Smooth muscle cell (in vitro differentiated cells): ENCODE measurements around the gene EXOC7. TPM values are rescaled to one million over a fixed set of nuclear protein-coding genes. Genes with fewer than 3 reads are reported as not detected.

Source experiments
- DNase-seq: peaks from one replicate; lab custom pipeline; 2025; ENCODE audit not compliant: unreplicated experiment; lab: John Stamatoyannopoulos, UW
- H2AFZ ChIP-seq: fragments of 200-600 bp; sonication (generic); 2 replicates; pipeline ENCODE4 v1.6.0; 2016; ENCODE audit warnings: antibody characterized with exemption, low read depth, mild to moderate bottlenecking
- H3F3A ChIP-seq: fragments of 200-600 bp; sonication (generic); 2 replicates; pipeline ENCODE4 v1.6.0; 2017; ENCODE audit warnings: antibody characterized with exemption, low read depth
- H3K27ac ChIP-seq: fragments of 200-600 bp; sonication (generic); 2 replicates; pipeline ENCODE4 v1.5.1; 2016; ENCODE audit warnings: low read depth, mild to moderate bottlenecking
- H3K27me3 ChIP-seq: fragments of 200-600 bp; sonication (generic); 2 replicates; pipeline ENCODE4 v1.6.1; 2016; ENCODE audit warnings: low read depth, mild to moderate bottlenecking
- H3K36me3 ChIP-seq: fragments of 200-600 bp; sonication (generic); 2 replicates; pipeline ENCODE4 v1.5.1; 2016; ENCODE audit warnings: low read depth
- H3K4me1 ChIP-seq: fragments of 200-600 bp; sonication (generic); 2 replicates; pipeline ENCODE4 v1.5.1; 2016; ENCODE audit warnings: low read depth
- H3K4me2 ChIP-seq: fragments of 200-600 bp; sonication (generic); 2 replicates; pipeline ENCODE4 v1.6.0; 2016; ENCODE audit warnings: mild to moderate bottlenecking
- H3K4me3 ChIP-seq: fragments of 200-600 bp; sonication (generic); 2 replicates; pipeline ENCODE4 v1.5.1; 2016; ENCODE audit warnings: mild to moderate bottlenecking
- H3K79me2 ChIP-seq: fragments of 200-600 bp; sonication (generic); 2 replicates; pipeline ENCODE4 v1.6.0; 2016; ENCODE audit warnings: low read depth, mild to moderate bottlenecking
- H3K9ac ChIP-seq: fragments of 200-600 bp; sonication (generic); 2 replicates; pipeline ENCODE4 v1.6.0; 2016; ENCODE audit warnings: low read depth
- H3K9me3 ChIP-seq: fragments of 200-600 bp; sonication (generic); replicated peaks from 2 replicates; pipeline ENCODE4 v1.5.1; 2016; ENCODE audit warnings: low read depth
- H4K20me1 ChIP-seq: fragments of 200-600 bp; sonication (generic); 2 replicates; pipeline ENCODE4 v1.6.0; 2016; ENCODE audit warnings: low read depth
- WGBS: methylation state at CpG from one replicate; pipeline ENCODE4 v1.1.7; 2016; ENCODE audit warnings: low lambda C conversion rate; 5-methylcytosine and 5-hydroxymethylcytosine counted together
- polyA plus RNA-seq: library from polyadenylated mRNA; unstranded; fragments of >200 nt; fragmentation: Nextera tagmentation; extraction: Ambion mirVana; gene quantifications from 2 replicates; pipeline ENCODE4 v1.2.1, GENCODE V29; 2016
- total RNA-seq: library from RNA; depleted of rRNA; stranded (reverse); fragments of >200 nt; gene quantifications from 2 replicates; pipeline ENCODE4 v1.2.3, GENCODE V29; 2014
- TF ChIP-seq, protein P1 (sequence below): fragments of 200-600 bp; sonication (generic); IDR thresholded peaks from 2 replicates; pipeline ENCODE4 v1.5.1; 2017; ENCODE audit warnings: borderline replicate concordance, mild to moderate bottlenecking, antibody characterized with exemption; ENCODE audit not compliant: insufficient read depth, poor library complexity, severe bottlenecking

Gene EXOC7
- total and polyA plus RNA-seq, 2 experiments from 2014 or later = 59.1 to 70.3 TPM

DNA sequence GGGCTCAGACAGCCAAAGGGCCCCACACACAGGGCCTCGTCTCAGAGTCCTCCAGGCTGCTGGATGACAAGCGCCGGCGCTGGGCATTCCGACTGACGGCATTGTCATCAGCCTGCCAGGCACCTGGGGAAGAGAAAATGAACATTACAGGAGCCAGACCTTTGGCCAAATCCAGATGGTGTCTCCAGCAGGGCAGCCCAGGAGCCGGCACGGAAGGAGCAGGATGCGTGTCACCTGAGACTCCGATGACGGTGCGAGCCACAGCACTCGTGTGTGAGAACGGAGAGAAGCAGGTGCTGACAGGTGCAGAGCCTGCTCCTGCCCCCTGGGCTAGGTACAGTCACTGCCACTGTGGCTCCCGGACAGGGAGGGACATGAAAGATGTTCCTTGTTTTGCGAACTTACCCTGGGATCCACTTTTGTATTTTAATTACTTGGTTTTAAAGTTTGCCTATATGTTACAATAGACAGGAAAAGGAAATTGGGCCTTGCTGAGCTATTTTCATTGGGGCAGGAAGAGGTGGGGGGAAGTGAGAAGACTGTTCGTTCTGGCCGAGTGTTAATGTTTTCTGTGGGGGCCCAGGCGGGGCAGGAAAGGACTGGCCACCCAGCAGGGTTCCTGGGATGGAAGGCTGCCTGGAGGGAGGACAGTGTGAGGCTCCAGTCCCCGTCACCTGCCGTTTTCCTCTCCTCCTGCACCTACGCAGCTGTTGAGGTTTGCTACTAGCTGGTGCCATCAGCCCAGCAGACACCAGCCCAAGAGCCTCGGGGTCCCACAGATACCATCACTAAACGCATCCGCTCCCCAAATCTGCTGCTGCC is 41.9 kb upstream of the EXOC7 start:
- no peaks in the 10 kb centered on the region for H3K9me3 ChIP-seq
- H3K79me2 ChIP-seq = no peaks in the 10 kb centered on the region
- H3K4me3 ChIP-seq = no peak overlapping the region
- H3K9ac ChIP-seq = no peak overlapping the region
- no peak overlapping the region for H3K27ac ChIP-seq
- peaks cover 34% of the 10 kb centered on the region for H3K27me3 ChIP-seq
- H4K20me1 ChIP-seq = no peaks in the 10 kb centered on the region
- 74% methylated on average over 25 of the region's 25 CpGs for WGBS
- no peaks in the 10 kb centered on the region for H3F3A ChIP-seq
- DNase-seq = no peak
- H3K4me1 ChIP-seq = peaks cover 13% of the 10 kb centered on the region
- H3K36me3 ChIP-seq = no peaks in the 10 kb centered on the region
- no peak overlapping the region for H3K4me2 ChIP-seq
- no peak overlapping the region for H2AFZ ChIP-seq
- TF ChIP-seq, protein P1, sequence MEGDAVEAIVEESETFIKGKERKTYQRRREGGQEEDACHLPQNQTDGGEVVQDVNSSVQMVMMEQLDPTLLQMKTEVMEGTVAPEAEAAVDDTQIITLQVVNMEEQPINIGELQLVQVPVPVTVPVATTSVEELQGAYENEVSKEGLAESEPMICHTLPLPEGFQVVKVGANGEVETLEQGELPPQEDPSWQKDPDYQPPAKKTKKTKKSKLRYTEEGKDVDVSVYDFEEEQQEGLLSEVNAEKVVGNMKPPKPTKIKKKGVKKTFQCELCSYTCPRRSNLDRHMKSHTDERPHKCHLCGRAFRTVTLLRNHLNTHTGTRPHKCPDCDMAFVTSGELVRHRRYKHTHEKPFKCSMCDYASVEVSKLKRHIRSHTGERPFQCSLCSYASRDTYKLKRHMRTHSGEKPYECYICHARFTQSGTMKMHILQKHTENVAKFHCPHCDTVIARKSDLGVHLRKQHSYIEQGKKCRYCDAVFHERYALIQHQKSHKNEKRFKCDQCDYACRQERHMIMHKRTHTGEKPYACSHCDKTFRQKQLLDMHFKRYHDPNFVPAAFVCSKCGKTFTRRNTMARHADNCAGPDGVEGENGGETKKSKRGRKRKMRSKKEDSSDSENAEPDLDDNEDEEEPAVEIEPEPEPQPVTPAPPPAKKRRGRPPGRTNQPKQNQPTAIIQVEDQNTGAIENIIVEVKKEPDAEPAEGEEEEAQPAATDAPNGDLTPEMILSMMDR = no peak

DNA sequence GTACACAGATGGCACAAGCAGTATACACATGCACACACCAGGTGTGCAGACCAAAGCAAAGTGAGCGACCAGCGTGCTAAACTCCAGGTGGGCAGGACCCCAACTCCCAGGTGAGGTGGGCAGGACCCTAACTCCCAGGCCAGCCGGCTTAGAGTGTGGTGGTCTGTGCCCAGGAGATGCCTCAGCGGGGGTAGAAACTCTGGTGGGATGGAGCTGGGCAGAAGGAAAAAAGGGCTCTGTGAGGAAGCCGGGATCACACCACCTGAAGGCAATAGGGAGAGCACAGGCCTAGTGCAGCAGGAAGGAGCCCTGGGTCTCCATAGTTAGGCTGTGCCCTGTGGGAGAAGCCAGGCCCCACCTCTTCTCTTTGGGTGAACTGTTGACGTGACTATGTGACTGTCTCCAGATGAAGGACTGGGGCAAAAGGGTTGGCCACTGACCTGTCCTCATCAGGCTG is 39.0 kb upstream of the EXOC7 start:
- H3K9me3 ChIP-seq = no peaks in the 10 kb centered on the region
- peaks cover 62% of the 10 kb centered on the region for H3K27me3 ChIP-seq
- H3K79me2 ChIP-seq = no peaks in the 10 kb centered on the region
- H3K36me3 ChIP-seq = no peaks in the 10 kb centered on the region
- H3K4me2 ChIP-seq = no peak overlapping the region
- no peaks in the 10 kb centered on the region for H4K20me1 ChIP-seq
- no peaks in the 10 kb centered on the region for H3F3A ChIP-seq
- peaks cover 26% of the 10 kb centered on the region for H3K4me1 ChIP-seq
- no peak for DNase-seq
- WGBS = 82% methylated on average over 6 of the region's 6 CpGs
- no peak overlapping the region for H3K27ac ChIP-seq
- no peak overlapping the region for H3K9ac ChIP-seq
- no peak overlapping the region for H2AFZ ChIP-seq
- TF ChIP-seq, protein P1 = no peak
- no peak overlapping the region for H3K4me3 ChIP-seq

DNA sequence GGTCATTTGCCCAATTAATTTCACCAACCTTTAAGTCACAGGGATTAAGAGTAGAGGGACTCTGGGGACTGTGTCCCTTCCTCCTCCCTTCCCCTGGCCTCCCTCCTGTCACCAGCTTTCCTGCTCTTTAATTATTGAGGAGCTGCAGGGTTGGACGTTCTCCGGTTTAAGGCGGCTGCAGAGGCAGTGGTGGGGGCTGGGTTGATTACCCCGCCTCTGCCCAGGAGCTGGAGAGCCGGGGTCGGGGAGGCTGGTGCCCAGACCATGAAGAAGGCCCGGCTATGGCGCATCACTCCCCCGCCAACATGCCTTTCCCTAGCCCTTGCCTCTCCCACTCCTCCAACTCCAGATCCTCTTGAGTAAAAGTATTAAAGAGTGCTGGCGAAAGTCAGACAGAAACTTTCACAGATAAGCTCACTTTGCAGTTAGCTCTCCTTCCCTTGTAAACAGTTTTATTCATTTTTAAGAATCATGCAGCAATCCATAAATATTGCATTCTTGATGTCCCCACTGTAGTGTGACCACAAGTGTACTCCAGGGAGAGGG is 38.5 kb upstream of the EXOC7 start:
- no peaks in the 10 kb centered on the region for H3F3A ChIP-seq
- peak overlapping the region; percentile 98 for H3K4me2 ChIP-seq
- H3K36me3 ChIP-seq = no peaks in the 10 kb centered on the region
- no peaks in the 10 kb centered on the region for H3K9me3 ChIP-seq
- no peak overlapping the region for H3K4me3 ChIP-seq
- peaks cover 67% of the 10 kb centered on the region for H3K27me3 ChIP-seq
- TF ChIP-seq, protein P1 = no peak
- no peak overlapping the region for H3K27ac ChIP-seq
- H3K9ac ChIP-seq = no peak overlapping the region
- no peak overlapping the region for H2AFZ ChIP-seq
- H4K20me1 ChIP-seq = no peaks in the 10 kb centered on the region
- 16% methylated on average over 10 of the region's 10 CpGs for WGBS
- H3K4me1 ChIP-seq = peaks cover 31% of the 10 kb centered on the region
- no peak for DNase-seq
- no peaks in the 10 kb centered on the region for H3K79me2 ChIP-seq
